Fibroblast of mammary gland (primary cell): ENCODE data around the gene RNF4.
"Not testable (repeated sequence)": the region's sequence is repeated elsewhere in the genome, so short reads cannot be mapped to it uniquely, and the experiment has no call there.

ENCODE experiments used
- DNase-seq: peaks from one replicate; pipeline ENCODE4 v3.0.0-alpha.2; 2010; ENCODE audit warnings: low read depth
- H3K4me3 ChIP-seq: 2 replicates; pipeline ENCODE4 v1.5.1; 2011; ENCODE audit warnings: low read depth, mild to moderate bottlenecking, low read length, moderate library complexity; ENCODE audit not compliant: control insufficient read depth
- TF ChIP-seq, protein P1 (sequence below): conservative IDR thresholded peaks from 2 replicates; pipeline ENCODE4 v1.5.1; 2011; ENCODE audit warnings: low read depth, low read length, inconsistent platforms; ENCODE audit not compliant: control insufficient read depth, insufficient read depth

Gene RNF4

DNA sequence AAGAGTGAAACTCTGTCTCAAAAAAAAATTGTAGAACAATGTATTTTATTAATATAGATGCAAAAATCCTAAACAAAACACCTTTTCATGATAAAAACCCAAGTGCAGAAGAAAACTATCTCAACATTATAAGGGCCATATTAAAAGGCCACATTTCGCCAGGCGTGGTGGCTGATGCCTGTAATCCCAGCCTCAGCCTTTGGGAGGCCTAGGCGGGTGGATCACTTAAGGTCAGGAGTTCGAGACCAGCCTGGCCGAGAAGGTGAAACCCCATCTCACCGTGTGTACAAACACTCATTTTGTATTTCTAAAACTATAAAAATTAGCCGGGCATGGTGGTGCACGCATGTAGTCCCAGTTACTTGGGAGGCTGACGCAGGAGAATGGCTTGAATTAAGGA, 57.7 kb downstream of the RNF4 start:
- no peak overlapping the region for H3K4me3 ChIP-seq
- no peak for DNase-seq
- TF ChIP-seq, protein P1, sequence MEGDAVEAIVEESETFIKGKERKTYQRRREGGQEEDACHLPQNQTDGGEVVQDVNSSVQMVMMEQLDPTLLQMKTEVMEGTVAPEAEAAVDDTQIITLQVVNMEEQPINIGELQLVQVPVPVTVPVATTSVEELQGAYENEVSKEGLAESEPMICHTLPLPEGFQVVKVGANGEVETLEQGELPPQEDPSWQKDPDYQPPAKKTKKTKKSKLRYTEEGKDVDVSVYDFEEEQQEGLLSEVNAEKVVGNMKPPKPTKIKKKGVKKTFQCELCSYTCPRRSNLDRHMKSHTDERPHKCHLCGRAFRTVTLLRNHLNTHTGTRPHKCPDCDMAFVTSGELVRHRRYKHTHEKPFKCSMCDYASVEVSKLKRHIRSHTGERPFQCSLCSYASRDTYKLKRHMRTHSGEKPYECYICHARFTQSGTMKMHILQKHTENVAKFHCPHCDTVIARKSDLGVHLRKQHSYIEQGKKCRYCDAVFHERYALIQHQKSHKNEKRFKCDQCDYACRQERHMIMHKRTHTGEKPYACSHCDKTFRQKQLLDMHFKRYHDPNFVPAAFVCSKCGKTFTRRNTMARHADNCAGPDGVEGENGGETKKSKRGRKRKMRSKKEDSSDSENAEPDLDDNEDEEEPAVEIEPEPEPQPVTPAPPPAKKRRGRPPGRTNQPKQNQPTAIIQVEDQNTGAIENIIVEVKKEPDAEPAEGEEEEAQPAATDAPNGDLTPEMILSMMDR = no peak

DNA sequence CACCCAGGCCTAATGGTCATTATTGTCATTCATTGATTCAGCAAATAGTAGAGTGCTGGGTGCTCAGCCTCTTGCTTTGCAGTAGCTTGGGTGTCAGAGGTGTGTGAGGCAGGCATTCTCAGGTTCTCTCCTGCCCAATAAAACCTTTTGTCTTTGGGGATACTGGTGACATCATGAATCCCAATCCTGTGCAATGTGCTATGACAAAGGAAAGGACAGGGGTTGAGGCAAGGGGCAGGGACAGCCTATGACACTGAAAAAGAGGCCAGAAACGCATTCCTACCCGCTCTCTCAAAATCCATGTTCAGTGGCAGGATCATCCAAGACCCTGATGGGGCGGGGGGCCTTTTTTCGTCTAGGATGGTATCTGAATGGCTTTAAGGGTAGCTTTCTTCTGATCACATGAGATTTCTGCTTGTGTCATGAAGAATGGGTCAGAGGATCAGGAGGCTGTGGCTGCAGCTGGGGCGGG, 66.0 kb downstream of the RNF4 start:
- TF ChIP-seq, protein P1 = no peak
- no peak for DNase-seq
- peak overlapping the region; percentile 70 for H3K4me3 ChIP-seq

DNA sequence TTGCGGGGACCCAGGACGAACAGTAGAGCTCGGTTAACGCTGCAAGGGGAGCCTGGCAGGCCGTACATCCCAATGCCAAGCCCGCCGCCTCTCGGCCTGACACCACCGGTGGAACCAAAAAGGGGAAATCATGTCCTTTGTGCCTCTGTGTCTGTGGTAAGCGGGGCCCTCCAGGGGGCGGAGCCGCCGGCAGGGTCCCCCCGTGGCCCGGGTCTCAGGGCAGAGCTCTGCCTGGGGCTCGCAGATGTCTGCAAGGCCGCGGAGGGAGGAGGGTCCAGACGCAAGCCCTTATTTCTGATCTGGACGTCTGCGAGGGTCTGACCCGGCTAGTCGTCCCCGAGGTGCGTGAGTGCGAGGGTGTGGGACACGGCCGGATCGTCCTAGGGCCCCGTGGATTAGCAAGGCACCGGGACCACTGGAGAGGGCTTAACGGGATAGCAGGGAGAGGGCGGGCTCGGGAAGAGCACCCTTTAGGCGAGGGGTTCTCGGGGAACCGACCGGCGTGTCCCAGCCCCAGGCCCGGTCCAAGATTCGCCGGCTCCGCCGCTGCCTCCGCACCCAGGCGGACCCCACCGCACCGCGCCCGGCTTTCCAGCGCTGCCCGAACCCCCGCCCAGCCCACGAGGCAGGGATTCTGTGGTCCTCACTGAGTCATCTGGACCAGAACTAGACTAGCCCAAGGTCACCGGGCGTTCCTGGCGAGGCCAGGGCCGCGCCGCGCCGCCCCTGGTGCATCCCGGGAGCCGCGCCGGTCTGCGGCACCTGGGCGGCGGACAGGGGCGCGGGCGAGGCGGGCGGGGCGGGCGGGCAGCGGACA, 66.7 kb downstream of the RNF4 start:
- peak overlapping the region; percentile 70 for H3K4me3 ChIP-seq
- peak; percentile 26 for DNase-seq
- TF ChIP-seq, protein P1 = peak; percentile 4

DNA sequence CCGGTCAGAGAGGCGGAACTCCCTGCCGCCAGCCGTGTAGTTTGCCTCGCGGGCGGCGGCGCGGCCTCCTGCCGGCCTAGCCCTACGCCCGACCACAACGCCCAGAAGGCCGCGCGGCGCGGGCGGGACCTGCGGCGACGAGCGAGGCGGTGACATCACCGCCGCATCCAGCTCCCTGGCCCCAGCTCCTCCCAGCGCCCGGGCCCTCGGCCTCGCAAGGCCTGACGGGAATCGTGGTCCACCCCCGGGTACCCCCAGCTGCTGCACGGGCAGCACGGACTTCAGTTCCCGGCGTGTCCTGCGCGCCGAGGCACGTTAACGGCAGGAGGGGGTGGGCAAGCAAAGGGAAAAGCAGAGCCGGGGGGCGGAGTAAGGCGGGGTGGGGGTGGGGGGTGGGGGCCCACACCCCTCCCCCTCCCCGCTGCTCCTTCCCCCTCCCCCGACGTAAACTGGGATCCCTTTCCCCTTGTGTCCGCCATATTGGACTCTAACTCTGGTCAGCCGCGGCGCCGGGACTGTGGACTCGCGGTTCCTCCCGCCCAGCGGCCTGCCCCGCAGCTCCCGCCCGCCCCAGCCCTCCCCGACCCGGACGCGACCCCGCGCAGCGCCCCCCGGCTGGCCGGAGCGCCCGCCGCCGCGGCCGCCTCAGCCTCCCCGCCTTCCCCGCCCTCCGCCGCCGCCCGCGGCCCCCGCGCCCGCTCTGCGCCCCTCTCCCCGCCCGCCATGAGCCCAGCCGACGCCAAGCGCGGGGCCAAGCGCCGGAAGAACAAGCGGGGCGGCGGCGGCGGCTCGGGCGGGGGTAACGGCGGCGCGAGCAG, 67.5 kb downstream of the RNF4 start, which contains the start of gene FAM193A:
Gene FAM193A (plus strand): TSS at position 455 of the 818 bp plus-strand sequence. CDS start 269 bp downstream, at position 724.
- DNase-seq = peak; percentile 99
- TF ChIP-seq, protein P1 = no peak
- peak within 1 kb of the TSS; percentile 80 for H3K4me3 ChIP-seq

DNA sequence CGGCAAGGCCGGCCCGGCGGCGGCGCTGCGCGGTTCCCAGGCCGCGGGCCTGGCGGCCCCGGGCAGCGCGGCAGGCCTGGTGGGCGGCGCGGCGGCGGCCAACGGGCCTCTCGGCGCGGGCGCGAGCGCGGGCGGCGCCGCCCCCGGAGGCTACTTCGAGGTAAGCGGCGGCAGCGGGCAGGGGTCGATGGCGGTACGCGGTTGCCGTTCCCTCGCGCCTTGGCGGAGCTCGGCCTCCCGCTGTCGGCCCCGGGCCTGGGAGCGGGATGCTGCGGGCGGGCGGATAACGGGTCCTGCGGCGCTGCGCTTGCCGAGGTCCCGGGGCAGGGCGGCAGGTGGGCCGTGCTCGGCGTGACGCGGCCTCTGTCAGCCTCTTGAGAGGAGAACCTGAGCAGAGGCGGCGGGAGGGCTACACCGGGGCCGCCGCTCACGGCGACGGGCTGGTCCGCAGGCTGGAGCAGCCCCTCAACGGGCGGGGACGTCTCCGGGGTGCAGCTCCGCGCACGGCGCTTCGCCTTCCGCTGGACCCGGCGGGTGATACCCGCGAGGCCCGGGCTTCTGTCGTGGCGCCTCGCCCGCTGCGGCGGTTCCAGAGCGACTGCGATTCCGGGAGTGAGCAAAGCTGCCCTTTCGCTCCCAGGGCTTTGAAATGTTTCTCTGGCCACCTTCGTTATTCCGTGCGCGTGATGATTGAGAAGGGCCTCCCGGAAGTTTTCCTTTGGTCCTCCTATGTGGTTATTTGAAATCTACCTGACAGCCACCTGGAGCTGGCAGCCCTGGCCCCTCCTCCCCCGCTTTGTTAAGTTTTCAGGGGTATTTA, 68.3 kb downstream of the RNF4 start:
- TF ChIP-seq, protein P1 = no peak
- peak overlapping the region; percentile 80 for H3K4me3 ChIP-seq
- DNase-seq = peak; percentile 20

DNA sequence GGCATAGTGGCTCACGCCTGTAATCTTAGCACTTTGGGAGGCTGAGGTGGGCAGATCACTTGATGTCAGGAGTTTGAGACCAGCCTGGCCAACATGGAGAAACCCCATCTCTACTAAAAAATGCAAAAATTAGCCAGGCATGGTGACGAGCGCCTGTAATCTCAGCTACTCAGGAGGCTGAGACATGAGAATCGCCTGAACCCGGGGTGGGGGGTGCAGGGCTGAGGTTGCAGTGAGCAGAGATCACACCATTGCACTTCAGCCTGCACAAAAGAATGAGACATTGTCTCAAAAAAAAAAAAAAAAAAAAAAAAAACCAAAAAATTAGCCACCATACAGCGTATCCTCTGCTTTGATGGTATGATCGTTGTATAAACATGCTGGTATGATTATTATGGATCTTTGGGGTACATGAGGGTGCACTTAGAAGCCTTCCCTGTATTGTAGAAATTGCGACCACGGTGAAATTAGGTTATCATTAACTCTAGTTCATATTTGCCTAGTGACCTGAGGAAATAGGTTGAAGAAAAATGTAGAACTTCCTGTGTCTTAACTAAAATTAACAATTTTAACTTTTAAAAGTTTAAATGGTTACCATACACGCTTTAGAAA, 74.8 kb downstream of the RNF4 start:
- H3K4me3 ChIP-seq, DNase-seq: not testable (repeated sequence)
